Measurements from ENCODE around the gene TNS3. TPM values are rescaled to one million over a fixed set of nuclear protein-coding genes. Genes with fewer than 3 reads are reported as not detected.
A peak's percentile ranks its signal among the peaks of the same experiment; 100 is the strongest.
"Not testable (repeated sequence)": the region's sequence is repeated elsewhere in the genome, so short reads cannot be mapped to it uniquely, and the experiment has no call there.

TNS3 gene
- total RNA-seq, 1 experiment from 2014 or later: 147 TPM

DNA sequence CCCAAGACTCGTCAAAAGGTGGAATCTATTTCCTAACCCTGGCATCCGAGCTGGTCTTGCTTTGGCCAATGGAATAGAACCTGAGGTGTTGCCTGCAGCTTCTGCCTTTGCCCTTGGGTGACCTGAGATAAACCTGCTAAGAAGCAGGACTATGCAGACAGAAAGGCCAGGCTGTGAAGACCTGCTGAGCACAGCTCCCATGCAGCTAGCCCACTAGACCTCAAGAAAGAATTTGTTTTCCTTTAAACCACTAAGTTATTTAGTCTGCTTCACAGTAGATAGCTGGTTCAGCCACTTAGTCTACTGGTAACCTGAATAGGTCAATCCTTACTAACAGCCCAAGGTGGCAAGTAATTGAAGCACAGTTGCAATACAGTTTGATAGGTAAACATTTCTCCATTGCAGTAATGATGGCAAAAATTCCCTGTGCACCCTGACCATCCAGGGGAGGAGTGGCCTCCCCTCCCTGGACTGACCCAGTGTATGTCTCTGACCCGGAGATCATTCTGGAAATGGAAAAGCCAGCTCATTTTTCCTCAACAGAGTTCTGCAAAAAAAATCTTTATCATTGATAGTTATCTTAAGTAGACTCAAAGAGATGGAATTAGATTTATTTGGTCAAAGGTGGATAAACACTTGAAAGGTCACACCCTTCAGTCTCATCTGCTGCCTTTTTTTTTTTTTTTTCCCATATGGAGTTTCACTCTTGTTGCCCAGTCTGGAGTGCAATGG is 20.0 kb downstream of the TNS3 start:
- no peak for DNase-seq (ENCODE audit: low spot score)

DNA sequence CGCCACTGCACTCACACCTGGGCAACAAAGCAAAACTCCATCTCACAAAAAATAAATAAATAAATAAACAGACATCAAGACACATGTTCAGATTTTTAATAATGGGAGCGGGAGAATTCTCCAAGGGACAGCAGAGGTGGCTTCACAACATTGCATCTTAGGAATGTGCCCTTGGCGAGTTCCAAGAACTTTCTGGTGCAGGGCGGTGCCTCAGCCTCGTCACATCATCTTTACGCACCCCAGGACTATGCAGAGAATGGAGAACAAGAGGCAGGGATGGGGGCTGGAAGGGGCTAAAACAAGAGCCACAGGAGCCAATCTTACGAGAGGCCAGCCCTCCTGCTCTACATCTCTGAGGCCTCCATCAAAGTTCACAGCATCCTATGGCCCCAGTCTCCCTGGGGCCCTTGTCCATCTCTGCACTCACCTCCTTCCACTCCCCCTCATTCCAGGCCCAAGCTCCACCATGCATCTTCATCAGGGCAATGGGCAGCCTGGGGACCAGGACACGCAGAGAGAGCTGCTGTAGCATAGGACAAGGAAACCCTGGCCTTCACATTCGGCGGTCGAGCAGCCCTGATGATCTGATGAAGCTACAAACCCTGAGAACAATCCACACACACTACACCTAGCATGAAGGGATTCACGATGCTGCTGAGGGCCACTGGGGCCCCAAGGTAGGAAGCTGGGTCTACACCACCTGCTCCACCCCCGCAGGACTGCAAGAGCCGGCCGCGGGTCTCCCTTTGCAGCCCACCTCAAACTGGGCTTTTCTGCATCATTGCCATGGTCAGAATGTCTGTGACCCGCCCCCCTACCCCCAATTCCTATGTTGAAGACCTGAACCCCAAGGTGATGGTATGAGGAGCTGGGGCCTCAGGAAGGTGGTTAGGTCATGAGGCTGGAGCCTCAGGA is 22.3 kb downstream of the TNS3 start:
- no peak for DNase-seq (ENCODE audit: low spot score)

DNA sequence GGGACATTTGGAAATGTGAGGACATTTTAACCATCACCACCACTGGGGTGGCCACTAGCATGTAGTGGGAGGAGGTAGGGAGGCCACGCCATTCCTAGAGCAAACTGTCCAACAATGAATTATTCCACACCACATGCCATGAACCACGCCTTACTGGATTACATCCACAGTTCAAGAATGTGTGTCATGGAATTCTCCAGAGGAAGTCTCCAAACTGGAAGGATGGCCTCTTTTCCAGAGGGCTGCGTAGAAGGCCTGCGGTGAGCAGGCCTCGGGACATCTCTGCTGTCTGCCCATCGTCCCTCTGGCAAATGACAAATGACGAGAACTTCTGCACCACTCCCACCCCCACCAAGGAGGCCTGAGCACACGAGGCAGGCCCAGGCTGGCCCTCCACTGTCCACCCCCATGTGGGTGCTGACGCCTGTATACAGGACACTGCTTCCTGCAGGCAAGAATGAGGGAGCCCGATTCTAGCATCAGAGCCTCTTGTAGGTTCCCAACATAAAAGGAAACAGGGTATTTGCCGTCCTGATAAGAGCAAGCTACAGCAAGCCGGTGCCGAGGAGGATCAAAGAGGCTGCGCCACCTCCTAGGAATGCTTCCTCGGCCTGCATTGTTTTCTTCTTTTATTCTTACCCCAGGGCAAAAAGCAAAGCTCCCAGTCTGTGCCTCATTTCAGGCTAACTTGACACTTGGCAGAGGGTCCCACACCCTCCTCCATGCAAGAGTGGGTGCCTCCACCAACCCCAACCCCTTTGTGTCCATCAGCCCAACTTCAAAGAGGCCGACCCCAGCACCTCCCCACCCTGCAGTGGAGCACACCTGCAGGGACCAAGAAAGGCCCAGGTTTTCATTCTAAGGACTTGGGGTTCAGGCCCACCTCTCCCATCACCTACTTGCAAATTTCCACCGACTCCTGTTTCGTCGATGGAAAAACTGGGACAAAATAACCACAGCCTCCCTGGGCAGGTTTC is 23.9 kb downstream of the TNS3 start:
- DNase-seq (ENCODE audit: low spot score): peak; percentile 79

DNA sequence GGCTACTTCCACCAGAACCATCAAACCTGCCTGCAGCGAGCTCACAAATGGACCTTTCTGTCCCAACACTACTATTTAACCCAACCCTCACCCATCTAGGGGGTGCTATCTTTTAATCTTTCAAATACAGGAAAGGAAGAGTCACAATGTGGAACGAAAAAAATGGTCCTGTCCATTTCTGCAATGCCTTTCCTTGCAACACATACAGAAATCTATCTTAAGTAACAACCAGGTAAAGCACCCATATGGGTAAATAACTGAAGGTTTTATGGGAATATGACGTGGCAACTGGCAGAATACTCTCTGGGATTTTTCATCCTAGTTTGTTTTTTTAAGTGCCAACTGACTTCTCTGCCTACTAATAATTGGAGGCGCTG is 24.6 kb downstream of the TNS3 start:
- DNase-seq (ENCODE audit: low spot score): no peak

DNA sequence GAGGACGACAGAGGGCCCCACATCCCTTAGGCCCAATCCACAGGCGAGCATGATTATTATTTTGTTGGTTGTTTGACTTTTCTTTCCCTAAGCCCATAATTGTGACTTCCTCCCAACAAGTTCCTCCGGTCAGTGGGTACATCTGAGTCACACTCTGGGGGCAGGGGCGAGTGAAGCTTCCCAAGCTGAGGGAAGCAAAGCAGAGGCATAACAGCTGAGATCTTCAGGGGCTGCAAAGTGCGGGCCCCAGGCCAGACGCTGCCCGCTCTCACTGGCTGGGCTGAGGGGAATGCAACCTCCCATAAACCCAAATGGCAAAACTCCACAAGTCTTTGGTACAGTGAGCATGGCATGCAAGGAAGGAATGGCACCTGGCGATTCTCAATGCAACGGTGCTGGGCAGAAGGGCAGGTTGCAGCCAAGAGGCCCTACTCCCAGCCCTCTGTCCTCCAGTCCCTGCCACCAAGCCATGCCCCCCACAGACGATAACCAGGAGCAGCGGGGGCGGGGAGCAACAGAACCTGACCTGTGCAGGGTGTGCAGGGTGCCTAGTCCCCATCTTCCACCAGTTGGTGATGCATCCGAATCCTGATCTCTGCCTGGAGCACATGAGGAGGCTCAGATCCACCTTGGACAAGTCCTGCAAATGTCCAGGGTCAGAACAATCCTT is 25.3 kb downstream of the TNS3 start:
- DNase-seq (ENCODE audit: low spot score): no peak

DNA sequence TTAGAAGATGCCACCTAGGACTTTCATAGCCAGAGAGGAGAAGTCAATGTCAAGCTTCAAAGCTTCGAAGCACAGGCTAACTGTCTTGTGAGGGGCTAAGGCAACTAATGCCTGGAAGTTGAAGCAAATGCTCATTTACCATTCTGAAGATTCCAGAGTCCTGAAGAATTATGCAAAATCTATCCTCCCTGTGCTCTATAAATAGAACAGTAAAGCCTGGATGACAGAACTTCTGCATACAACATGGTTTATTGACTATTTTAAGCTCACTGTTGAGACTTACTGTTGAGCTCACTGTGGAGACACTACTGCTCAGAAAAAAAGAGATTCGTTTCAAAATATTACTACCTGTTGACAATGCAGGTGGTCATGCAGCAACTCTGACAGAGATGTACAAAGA is 28.6 kb downstream of the TNS3 start:
- DNase-seq (ENCODE audit: low spot score): no peak

DNA sequence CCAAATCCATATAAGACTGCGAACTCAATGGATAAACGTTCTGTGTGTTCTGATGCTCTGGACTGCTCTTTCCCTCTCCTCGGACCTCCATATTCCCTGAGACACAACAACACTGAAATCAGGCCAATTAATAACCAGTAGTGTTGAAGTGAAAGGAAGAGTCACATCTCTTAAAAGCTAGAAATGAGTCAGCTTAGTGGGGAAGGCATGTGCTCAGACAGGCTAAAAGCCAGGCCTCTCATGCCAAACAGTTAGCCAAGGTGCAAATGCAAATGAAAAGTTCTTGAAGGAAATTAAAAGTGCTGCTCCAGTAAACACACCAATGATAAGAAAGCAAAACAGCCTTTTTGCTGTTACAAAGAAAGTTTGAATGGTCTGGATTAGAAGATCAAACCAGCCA is 29.3 kb downstream of the TNS3 start:
- DNase-seq (ENCODE audit: low spot score): no peak

DNA sequence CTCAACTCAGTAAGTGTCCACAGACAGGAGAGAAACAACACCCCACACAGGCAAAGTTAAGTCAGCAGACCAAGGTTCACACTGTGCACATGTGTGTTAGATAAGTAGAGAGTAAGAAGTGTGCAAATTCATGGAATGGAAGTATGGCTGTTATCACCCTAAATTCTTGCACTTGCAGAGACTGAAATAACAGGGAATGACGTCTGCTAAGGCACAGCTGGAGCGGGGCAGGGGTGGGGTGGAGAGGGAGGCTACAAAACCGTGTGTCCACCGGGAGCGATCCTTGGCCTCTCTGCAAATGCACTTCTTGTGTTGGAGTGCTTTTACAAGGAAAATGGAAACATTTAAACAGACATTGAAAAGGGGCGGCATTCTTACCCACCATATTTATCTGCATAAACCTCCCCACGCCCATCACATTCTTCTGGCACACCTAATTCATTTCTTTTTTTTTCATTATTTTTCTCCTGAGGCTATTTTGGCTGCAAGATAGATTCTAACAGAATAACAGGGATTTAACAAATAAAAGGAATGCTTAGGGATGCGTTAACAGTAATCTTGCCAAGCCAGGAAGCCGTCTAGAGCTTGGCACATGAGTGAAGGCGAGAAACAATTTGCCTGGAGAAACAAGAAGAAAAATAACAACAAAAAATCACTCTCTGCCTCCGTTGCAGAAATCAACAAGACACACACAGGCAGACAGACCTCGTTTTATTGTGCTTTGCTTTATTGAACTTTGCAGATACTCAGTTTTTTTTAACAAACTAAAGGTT is 30.1 kb downstream of the TNS3 start:
- no peak for DNase-seq (ENCODE audit: low spot score)

DNA sequence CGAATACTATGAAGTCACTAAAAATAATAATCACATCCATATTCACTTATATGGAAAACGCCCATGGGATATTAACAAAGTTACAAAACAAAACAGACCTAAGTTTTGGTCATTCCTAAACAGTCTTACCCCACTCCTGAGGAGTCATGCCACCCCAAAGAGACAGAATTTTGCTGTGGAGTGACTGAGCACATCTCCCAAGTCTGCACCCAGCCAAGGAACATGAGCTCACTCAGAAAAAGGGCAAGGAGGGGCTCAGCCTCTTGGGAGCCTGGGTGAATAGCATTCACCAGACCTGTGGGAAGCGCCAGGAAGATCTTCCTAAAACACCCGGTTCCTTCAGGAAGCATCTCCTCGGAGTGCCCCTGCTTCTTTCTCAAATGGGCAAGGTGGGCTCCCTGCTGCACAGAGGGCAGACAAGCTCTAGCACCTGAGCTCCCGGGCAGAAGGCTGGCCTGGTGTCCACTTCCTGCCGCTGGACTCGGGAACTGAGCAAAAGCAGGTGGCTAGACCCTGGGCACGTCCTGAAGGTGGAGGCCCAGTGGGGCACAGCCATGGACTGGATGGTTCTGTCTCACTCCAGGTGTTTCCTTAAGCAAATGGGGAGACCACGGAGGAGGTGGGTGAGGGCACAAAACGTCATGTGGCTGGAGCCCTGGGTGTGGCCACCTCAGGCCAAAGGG is 31.0 kb downstream of the TNS3 start:
- DNase-seq (ENCODE audit: low spot score): no peak

DNA sequence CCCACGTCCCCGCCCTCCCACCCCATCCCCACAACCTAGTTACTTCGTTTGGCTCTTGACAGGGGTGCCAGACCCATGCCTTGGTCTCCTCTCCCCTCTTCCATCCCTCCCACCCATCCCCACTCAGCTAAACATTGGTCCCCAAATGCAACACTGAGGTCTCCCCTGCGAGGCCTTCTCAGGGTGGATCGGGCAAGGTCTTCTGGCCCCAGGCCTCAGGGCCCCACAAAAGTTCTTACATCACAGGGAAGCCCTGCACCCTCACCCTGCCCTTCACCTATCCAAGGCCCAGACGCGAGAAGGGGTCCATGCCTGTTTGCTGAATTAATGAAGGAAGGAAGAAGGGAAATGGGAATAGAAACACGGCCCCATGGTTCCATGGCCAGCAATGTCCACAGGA is 32.0 kb downstream of the TNS3 start:
- DNase-seq (ENCODE audit: low spot score): no peak

DNA sequence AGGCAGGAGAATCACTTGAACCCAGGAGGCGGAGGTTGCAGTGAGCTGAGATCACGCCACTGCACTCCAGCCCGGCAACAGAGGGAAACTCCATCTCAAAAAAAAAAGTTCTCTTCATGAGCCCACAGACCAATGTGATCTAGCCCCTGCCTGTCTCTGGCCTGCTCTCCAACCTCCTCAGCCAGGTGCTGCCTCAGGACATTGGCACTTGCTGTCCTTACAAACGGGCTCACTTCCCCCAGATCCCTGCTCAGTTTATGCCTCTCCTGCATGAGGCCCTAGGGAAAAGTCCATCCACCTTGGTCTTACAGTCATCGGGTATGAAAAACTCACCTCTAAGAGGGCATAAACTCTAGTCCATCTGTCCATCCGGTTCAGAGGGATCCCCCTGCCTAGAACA is 32.5 kb downstream of the TNS3 start:
- DNase-seq (ENCODE audit: low spot score): no peak

DNA sequence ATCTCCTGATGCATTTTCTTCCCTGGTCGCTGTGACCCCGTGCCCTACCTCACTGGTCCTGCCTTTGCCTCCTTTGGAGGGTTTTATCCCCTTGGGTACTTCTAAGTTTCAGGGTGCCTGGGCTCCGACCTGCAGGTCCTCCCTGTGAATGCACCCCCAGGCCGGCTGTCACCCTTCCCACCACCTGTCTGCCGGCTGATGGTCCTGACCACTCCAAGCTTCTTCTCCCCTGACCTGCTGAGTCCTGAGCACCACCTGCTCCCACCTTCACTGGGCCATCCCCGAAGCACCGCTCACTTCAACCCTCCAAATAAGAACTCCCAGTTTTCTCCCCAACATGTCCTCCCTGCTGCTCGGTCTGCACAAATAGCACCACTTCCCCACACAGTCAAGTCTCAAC is 33.4 kb downstream of the TNS3 start:
- no peak for DNase-seq (ENCODE audit: low spot score)

DNA sequence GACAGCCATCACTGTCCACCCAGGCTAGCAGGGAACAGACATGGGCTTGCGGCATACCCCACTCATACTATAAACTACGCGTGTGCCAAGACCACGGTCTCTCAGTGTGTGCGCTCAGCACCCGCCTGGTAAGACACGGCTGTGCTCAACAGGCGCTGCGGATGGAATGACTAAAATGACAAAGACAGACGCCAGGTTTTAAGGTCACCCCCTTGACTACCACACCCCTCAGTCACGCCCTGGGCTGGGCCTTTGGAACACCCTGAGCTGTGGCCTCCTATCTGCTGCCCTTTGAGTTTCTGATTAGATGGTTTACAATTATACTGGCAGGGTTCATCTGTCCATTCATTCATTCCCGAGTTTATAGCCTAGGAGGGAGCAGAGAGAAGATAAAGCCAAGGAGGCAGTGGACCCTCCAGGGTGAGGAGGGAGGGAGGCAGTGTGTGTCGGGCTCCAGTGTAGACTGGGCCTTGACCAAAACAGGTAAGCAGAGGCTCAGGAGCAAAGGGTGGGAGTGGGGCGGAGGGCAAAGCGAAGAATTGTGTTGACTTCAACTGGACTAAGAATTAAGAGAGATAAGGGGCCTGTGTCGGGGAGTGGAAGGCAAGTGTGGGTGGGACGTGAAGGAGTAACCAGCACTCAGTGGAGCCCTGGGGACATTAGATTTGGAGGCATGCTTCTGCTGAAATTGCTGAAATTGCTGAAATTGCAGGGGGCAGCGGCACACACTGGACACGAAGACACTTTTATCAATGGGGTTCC is 35.0 kb downstream of the TNS3 start:
- no peak for DNase-seq (ENCODE audit: low spot score)

DNA sequence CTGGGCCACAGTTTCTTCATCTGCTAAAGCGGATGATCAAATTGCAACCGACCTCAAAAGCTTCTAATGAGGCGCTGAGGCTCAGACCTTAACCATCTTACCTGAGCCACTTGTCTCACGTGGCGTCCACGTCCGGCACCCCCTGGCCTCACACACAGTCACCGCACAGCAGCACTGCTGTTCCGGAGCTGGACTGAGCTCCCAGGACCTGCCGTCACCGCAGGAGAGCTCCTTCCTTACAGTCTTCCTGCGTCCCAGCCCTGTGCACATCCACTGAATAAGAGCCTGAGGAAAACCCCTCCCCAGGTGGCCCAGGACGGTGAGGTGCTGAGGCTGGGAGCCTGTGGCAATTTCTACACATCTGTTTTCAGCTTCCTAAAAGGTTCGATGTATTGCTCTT is 35.7 kb downstream of the TNS3 start:
- DNase-seq (ENCODE audit: low spot score): no peak

DNA sequence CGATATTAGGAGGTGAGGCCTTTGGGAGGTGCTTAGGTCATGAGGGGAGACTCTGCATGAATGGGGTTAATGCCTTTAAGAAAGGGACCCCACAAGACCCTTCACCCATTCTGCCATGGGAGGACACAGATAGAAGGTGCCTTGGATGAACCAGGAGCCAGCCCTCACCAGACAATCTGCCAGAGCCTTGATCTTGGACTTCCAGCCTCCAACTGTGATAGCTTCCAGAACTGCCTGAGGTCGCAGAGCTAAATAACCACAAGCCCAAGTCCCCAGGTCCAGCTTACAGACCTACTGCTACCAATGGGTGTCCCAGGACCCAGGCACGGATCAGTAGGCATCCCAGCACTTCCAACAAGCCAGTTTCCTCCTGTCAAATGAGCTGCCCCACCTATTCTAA is 37.5 kb downstream of the TNS3 start:
- DNase-seq (ENCODE audit: low spot score): no peak

DNA sequence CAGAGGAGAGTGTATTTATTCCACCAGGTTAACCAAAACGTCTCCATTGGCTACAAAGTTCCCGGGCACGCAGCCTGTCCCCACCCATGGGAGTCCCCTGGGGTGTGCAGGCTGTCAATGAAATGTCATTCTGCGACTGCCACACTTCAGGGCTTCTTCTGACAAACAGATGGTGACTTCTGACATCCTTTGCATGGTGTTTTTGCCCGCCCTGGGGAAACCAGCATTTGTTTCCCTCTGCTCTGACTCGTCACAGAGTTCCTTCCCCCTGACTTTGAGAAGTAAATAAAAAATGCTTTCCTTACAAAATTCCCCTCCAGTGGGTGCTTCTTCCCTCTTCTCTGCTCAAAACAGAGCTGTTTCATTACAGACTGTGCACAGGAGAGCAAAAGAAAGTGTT is 38.2 kb downstream of the TNS3 start:
- DNase-seq (ENCODE audit: low spot score): no peak

DNA sequence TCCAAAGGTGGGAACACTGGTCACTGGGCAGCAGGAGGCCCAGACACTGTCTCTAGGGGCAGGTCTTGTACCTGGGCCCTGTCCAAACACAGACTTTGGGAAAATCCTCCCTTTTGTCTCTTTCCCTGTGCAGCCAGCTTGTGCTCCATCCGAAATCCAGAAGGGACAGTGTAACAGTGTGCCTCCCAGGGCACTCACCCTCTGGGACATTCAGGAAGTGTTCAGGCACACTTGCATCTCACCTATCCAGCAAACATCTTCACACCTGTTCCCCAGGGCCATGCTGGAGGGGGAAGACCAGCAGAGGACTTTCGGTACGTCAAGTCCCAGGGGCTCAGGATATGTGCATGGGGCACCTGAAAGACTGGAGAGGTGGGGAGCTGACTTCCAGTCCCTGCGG is 38.9 kb downstream of the TNS3 start:
- no peak for DNase-seq (ENCODE audit: low spot score)

DNA sequence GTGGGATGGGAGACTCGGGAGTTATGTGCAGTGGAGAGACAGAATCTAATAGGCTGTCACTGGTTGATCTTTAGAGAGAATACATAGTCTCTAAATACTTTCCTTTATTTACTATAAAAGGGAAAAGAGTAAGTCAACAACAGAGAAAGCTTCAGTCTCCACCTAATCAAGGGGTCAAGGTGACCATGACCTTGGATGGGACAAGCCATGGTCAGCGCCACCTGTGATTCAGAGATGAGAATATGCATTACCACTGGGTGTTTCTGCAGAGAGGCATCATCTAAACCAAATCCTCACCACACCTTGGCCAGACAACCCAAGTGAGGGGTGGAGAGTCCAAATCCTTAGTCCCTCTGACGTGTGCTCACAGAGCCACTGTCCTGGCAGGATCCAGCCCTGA is 39.9 kb downstream of the TNS3 start:
- no peak for DNase-seq (ENCODE audit: low spot score)

DNA sequence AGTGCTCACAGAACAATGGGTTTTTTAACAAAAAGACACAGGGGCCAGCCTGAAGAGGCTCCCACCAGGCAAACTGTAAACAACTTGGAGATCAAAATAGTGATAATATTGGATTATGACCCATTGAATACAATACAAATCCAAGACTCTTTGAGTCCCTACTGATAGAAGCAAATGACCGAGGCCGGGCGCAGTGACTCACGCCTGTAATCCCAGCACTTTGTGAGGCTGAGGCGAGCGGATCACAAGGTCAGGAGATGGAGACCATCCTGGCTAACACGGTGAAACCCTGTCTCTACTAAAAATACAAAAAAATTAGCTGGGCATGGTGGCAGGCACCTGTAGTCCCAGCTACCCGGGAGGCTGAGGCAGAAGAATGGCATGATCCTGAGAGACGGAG is 40.4 kb downstream of the TNS3 start:
- not testable (repeated sequence) for DNase-seq (ENCODE audit: low spot score)
